ENCODE measurements around the gene GALNT17.
"Not testable (repeated sequence)": the region's sequence is repeated elsewhere in the genome, so short reads cannot be mapped to it uniquely, and the experiment has no call there.

Gene GALNT17

DNA sequence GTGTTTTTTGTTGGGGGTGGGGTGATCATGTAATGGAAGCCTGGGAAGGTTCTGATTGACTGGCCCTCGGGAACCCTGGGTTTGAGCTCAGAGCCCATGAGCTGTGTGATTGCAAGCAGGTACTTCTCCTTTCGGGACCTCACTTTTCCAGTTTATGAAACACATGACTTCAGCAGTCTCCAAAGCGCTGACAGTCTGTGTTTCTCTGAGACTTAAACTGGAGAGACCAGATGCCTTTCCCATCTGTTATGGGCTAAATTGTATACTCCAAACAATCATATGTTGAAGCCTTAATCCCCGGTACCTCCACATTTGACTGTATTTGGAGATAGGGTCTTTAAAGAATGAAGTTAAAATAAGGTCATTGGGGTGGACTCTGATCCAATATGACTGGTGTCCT lies 493.6 kb downstream of the GALNT17 start:
- WGBS (ENCODE audit: insufficient coverage), result 72% methylated on average over 3 of the region's 4 CpGs
- ChIA-PET CTCF (no interaction called here), POLR2A (no interaction called here)
- no peaks in the 10 kb centered on the region for H3K36me3 ChIP-seq (ENCODE audit: control insufficient read depth in 4 of 4, insufficient read depth in 4 of 4, low read length in 3 of 4)
- H3K4me1 ChIP-seq (ENCODE audit: control extremely low read depth in 1 of 4, control insufficient read depth in 4 of 4, insufficient read depth in 4 of 4, low read length in 3 of 4), result no peaks in the 10 kb centered on the region
- H3K9me3 ChIP-seq (ENCODE audit: control extremely low read depth in 1 of 5, control insufficient read depth in 4 of 5, insufficient read depth in 2 of 5, low read depth in 1 of 5, low read length in 4 of 5), result no peaks in the 10 kb centered on the region
- no peak overlapping the region for H3K4me3 ChIP-seq (ENCODE audit: control insufficient read depth in 1 of 7, extremely low read depth in 1 of 7, insufficient read depth in 4 of 7, low read depth in 2 of 7, low read length in 6 of 7)
- H3K27ac ChIP-seq (ENCODE audit: insufficient read depth in 1 of 2, low read depth in 1 of 2, low read length in 2 of 2, poor library complexity in 1 of 2, severe bottlenecking in 2 of 2), result no peak overlapping the region
- H3K27me3 ChIP-seq (replicated peaks in 2 of 5; ENCODE audit: control insufficient read depth in 4 of 5, insufficient read depth in 5 of 5, low read length in 4 of 5), result no peaks in the 10 kb centered on the region
- DNase-seq, result no peak

DNA sequence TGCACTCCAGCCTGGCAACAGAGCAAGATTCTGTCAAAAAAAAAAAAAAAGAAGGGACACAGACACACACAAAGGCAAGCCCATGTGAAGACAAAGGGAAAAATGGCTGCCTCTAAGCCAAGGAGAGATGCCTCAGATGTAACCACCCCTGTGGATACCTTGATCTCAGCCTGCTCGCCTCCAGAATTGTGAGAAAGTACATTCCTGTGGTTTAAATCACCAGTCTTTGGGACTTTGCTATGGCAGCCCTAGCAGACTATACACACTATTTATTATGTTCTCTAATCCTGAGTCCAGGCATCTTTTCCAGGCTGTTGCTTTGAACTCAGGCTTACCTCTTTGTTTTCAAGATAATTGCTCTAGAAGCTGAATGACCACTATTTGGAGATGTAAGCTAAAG lies 494.3 kb downstream of the GALNT17 start:
- CTCF ChIA-PET, result no interaction called here
- H3K27me3 ChIP-seq (replicated peaks in 2 of 5; ENCODE audit: control insufficient read depth in 4 of 5, insufficient read depth in 5 of 5, low read length in 4 of 5), result no peaks in the 10 kb centered on the region
- H3K36me3 ChIP-seq (ENCODE audit: control insufficient read depth in 4 of 4, insufficient read depth in 4 of 4, low read length in 3 of 4), result no peaks in the 10 kb centered on the region
- 100% methylated on average over 1 of the region's 1 CpG for WGBS (ENCODE audit: insufficient coverage)
- H3K27ac ChIP-seq (ENCODE audit: insufficient read depth in 1 of 2, low read depth in 1 of 2, low read length in 2 of 2, poor library complexity in 1 of 2, severe bottlenecking in 2 of 2), result no peak overlapping the region
- H3K4me1 ChIP-seq (ENCODE audit: control extremely low read depth in 1 of 4, control insufficient read depth in 4 of 4, insufficient read depth in 4 of 4, low read length in 3 of 4), result no peaks in the 10 kb centered on the region
- no peak overlapping the region for H3K4me3 ChIP-seq (ENCODE audit: control insufficient read depth in 1 of 7, extremely low read depth in 1 of 7, insufficient read depth in 4 of 7, low read depth in 2 of 7, low read length in 6 of 7)
- DNase-seq, result no peak
- POLR2A ChIA-PET, result no interaction called here
- H3K9me3 ChIP-seq (ENCODE audit: control extremely low read depth in 1 of 5, control insufficient read depth in 4 of 5, insufficient read depth in 2 of 5, low read depth in 1 of 5, low read length in 4 of 5), result no peaks in the 10 kb centered on the region

DNA sequence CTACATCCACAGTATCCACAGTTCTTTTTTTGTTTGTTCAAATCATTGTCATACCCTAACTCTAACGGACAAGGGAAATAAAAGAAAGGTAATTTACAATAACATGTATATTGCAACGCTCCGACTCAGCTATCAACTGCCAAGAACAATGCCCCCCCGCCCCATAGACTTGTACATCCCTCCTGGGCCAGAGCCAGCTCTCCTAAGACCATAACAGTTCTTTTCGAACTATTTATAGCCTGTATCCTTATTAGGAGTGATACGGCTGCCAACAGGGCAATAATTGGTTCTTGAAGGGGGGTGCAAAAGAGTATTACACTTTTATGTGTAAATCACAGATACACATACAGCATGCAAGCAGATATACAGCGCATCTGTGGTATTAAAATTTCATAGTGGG lies 495.7 kb downstream of the GALNT17 start:
- ChIA-PET POLR2A (no interaction called here), CTCF (no interaction called here)
- H3K27ac ChIP-seq (ENCODE audit: insufficient read depth in 1 of 2, low read depth in 1 of 2, low read length in 2 of 2, poor library complexity in 1 of 2, severe bottlenecking in 2 of 2), result no peak overlapping the region
- H3K36me3 ChIP-seq (ENCODE audit: control insufficient read depth in 4 of 4, insufficient read depth in 4 of 4, low read length in 3 of 4), result no peaks in the 10 kb centered on the region
- no peaks in the 10 kb centered on the region for H3K27me3 ChIP-seq (replicated peaks in 2 of 5; ENCODE audit: control insufficient read depth in 4 of 5, insufficient read depth in 5 of 5, low read length in 4 of 5)
- no peaks in the 10 kb centered on the region for H3K4me1 ChIP-seq (ENCODE audit: control extremely low read depth in 1 of 4, control insufficient read depth in 4 of 4, insufficient read depth in 4 of 4, low read length in 3 of 4)
- no CpG with 5 or more reads among the region's 7 CpGs for WGBS (ENCODE audit: insufficient coverage)
- no peak for DNase-seq
- H3K4me3 ChIP-seq (ENCODE audit: control insufficient read depth in 1 of 7, extremely low read depth in 1 of 7, insufficient read depth in 4 of 7, low read depth in 2 of 7, low read length in 6 of 7), result no peak overlapping the region
- no peaks in the 10 kb centered on the region for H3K9me3 ChIP-seq (ENCODE audit: control extremely low read depth in 1 of 5, control insufficient read depth in 4 of 5, insufficient read depth in 2 of 5, low read depth in 1 of 5, low read length in 4 of 5)

DNA sequence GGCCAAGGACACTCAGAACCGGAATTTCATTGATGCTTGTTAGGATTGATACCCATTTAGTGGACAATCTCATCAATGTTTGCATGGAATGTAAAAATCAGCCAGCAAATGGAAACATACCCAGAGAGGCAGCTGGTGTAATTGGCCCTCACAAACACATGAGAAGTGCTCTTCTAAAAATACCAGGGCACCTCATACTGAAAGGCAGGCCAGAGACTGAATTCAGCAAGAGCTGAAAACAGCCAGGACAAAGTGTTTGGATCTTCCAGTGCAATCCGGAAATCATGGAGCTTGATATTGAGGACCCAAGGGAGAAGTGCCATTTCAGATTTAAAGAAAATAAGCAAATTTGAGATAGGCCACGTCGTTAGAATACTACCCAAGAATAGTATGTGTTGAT lies 498.6 kb downstream of the GALNT17 start:
- Histone ChIP-seq H3K4me3 (ENCODE audit: control insufficient read depth in 1 of 7, extremely low read depth in 1 of 7, insufficient read depth in 4 of 7, low read depth in 2 of 7, low read length in 6 of 7) (no peak overlapping the region), H3K9me3 (ENCODE audit: control extremely low read depth in 1 of 5, control insufficient read depth in 4 of 5, insufficient read depth in 2 of 5, low read depth in 1 of 5, low read length in 4 of 5) (no peaks in the 10 kb centered on the region), H3K27me3 (replicated peaks in 2 of 5; ENCODE audit: control insufficient read depth in 4 of 5, insufficient read depth in 5 of 5, low read length in 4 of 5) (no peaks in the 10 kb centered on the region), H3K27ac (ENCODE audit: insufficient read depth in 1 of 2, low read depth in 1 of 2, low read length in 2 of 2, poor library complexity in 1 of 2, severe bottlenecking in 2 of 2) (no peak overlapping the region), H3K36me3 (ENCODE audit: control insufficient read depth in 4 of 4, insufficient read depth in 4 of 4, low read length in 3 of 4) (no peaks in the 10 kb centered on the region), H3K4me1 (ENCODE audit: control extremely low read depth in 1 of 4, control insufficient read depth in 4 of 4, insufficient read depth in 4 of 4, low read length in 3 of 4) (peaks cover 0 to 8% (median 0%) of the 10 kb centered on the region in 4 experiments)
- CTCF ChIA-PET, result no interaction called here
- 100% methylated on average over 4 of the region's 4 CpGs for WGBS (ENCODE audit: insufficient coverage)
- POLR2A ChIA-PET, result no interaction called here
- no peak for DNase-seq

DNA sequence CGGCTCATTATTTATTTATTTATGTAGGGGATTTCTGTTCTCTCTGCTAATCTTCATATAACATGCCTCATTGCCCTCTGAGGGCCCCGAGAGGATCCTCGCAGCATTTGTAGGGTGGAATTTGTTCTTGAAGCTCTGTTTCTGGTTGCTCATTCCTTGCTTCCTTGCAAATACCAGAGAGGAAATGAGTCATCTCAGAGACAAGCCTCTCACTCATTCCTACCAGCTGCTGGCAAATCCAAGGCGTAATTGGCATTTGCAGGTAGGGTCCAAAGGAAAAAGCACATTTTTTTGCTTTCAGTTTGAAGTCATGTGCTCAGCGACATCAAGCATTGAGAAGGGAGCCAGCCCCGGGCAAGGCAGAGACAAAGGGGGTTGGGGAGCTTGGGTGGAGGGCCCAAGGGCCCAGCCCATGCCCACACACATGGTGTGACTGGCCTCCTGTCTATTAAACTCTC lies 501.6 kb downstream of the GALNT17 start:
- peak overlapping the region in 1 of 7 experiments; percentile 19 for H3K4me3 ChIP-seq (ENCODE audit: control insufficient read depth in 1 of 7, extremely low read depth in 1 of 7, insufficient read depth in 4 of 7, low read depth in 2 of 7, low read length in 6 of 7)
- CTCF ChIA-PET, result no interaction called here

DNA sequence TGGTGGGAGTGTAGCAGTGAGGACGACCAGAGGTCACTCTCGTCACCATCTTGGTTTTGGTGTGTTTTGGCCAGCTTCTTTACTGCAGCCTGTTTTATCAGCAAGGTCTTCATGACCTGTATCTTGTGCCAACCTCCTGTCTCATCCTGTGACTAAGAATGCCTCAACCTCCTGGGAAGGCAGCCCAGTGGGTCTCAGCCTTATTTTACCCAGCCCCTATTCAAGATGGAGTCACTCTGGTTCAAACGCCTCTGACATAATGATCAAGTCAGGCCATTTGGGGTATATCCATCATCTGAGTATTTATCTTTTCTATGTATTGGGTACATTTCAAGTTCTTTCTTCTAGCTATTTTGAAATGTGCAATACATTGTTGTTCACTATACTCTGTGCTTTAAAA lies 503.9 kb downstream of the GALNT17 start:
- H3K4me1 ChIP-seq (ENCODE audit: control extremely low read depth in 1 of 4, control insufficient read depth in 4 of 4, insufficient read depth in 4 of 4, low read length in 3 of 4); CTCF ChIA-PET; DNase-seq; H3K4me3 ChIP-seq (ENCODE audit: control insufficient read depth in 1 of 7, extremely low read depth in 1 of 7, insufficient read depth in 4 of 7, low read depth in 2 of 7, low read length in 6 of 7); H3K9me3 ChIP-seq (ENCODE audit: control extremely low read depth in 1 of 5, control insufficient read depth in 4 of 5, insufficient read depth in 2 of 5, low read depth in 1 of 5, low read length in 4 of 5); H3K36me3 ChIP-seq (ENCODE audit: control insufficient read depth in 4 of 4, insufficient read depth in 4 of 4, low read length in 3 of 4); H3K27me3 ChIP-seq (replicated peaks in 2 of 5; ENCODE audit: control insufficient read depth in 4 of 5, insufficient read depth in 5 of 5, low read length in 4 of 5); POLR2A ChIA-PET; H3K27ac ChIP-seq (ENCODE audit: insufficient read depth in 1 of 2, low read depth in 1 of 2, low read length in 2 of 2, poor library complexity in 1 of 2, severe bottlenecking in 2 of 2): not testable (repeated sequence)
- 100% methylated on average over 1 of the region's 3 CpGs for WGBS (ENCODE audit: insufficient coverage)

More for the DNA sequence above, 501.6 kb downstream of the GALNT17 start:
- POLR2A ChIA-PET, result no interaction called here
- DNase-seq, result peak; percentile 5 to 66 (median 31)
- no peaks in the 10 kb centered on the region for H3K9me3 ChIP-seq (ENCODE audit: control extremely low read depth in 1 of 5, control insufficient read depth in 4 of 5, insufficient read depth in 2 of 5, low read depth in 1 of 5, low read length in 4 of 5)
- H3K27me3 ChIP-seq (replicated peaks in 2 of 5; ENCODE audit: control insufficient read depth in 4 of 5, insufficient read depth in 5 of 5, low read length in 4 of 5), result no peaks in the 10 kb centered on the region
- H3K4me1 ChIP-seq (ENCODE audit: control extremely low read depth in 1 of 4, control insufficient read depth in 4 of 4, insufficient read depth in 4 of 4, low read length in 3 of 4), result peaks cover 0 to 8% (median 0%) of the 10 kb centered on the region in 4 experiments
- no peaks in the 10 kb centered on the region for H3K36me3 ChIP-seq (ENCODE audit: control insufficient read depth in 4 of 4, insufficient read depth in 4 of 4, low read length in 3 of 4)
- WGBS (ENCODE audit: insufficient coverage), result 0% methylated on average over 3 of the region's 6 CpGs
- H3K27ac ChIP-seq (ENCODE audit: insufficient read depth in 1 of 2, low read depth in 1 of 2, low read length in 2 of 2, poor library complexity in 1 of 2, severe bottlenecking in 2 of 2), result no peak overlapping the region

DNA sequence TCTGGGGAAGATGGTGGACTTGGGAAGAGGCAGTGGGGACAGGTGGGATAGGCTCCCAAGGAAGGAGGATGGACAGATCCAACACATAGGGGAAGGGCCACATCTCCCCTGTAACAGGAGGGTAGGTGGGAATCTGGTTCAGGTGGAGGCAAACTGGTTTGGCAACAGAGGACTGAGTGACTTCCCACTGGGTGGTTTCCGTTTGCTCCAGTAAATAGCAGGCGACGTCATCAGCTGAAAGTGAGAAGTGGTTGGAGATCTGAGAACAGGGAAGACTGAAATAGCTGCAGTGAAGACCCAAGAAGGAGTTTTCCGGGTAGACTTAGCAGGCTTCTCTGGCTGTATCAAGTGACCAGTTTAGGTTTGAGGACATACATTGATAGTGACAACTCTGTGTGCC lies 504.4 kb downstream of the GALNT17 start:
- Histone ChIP-seq H3K4me3 (ENCODE audit: control insufficient read depth in 1 of 7, extremely low read depth in 1 of 7, insufficient read depth in 4 of 7, low read depth in 2 of 7, low read length in 6 of 7) (no peak overlapping the region), H3K27me3 (replicated peaks in 2 of 5; ENCODE audit: control insufficient read depth in 4 of 5, insufficient read depth in 5 of 5, low read length in 4 of 5) (no peaks in the 10 kb centered on the region), H3K9me3 (ENCODE audit: control extremely low read depth in 1 of 5, control insufficient read depth in 4 of 5, insufficient read depth in 2 of 5, low read depth in 1 of 5, low read length in 4 of 5) (no peaks in the 10 kb centered on the region), H3K36me3 (ENCODE audit: control insufficient read depth in 4 of 4, insufficient read depth in 4 of 4, low read length in 3 of 4) (no peaks in the 10 kb centered on the region), H3K27ac (ENCODE audit: insufficient read depth in 1 of 2, low read depth in 1 of 2, low read length in 2 of 2, poor library complexity in 1 of 2, severe bottlenecking in 2 of 2) (no peak overlapping the region), H3K4me1 (ENCODE audit: control extremely low read depth in 1 of 4, control insufficient read depth in 4 of 4, insufficient read depth in 4 of 4, low read length in 3 of 4) (peaks cover 0 to 8% (median 0%) of the 10 kb centered on the region in 4 experiments)
- CTCF ChIA-PET, result no interaction called here
- WGBS (ENCODE audit: insufficient coverage), result 71% methylated on average over 4 of the region's 4 CpGs
- POLR2A ChIA-PET, result no interaction called here
- no peak for DNase-seq

All from common myeloid progenitor, CD34-positive (primary cell).